Peyer's patch (tissue), 4 donors: ENCODE data around the gene KLHL6.

ENCODE experiments used
- CTCF ChIP-seq, 6 experiments: fragments of 450-650 bp in 4 of 6; fragments of 200-600 bp in 2 of 6; sonication (generic) in 1 of 6; IDR thresholded peaks; one replicate each; pipeline ENCODE4 v1.5.1; 2017 to 2019; ENCODE audit warnings: antibody characterized with exemption in 6 of 6, mild to moderate bottlenecking in 3 of 6, moderate library complexity in 1 of 6
- POLR2A ChIP-seq, 2 donors: fragments of 450-650 bp; IDR thresholded peaks; one replicate each; pipeline ENCODE4 v1.5.1; 2017; ENCODE audit warnings: antibody characterized with exemption in 2 of 2, mild to moderate bottlenecking in 2 of 2, moderate library complexity in 2 of 2

DNA sequence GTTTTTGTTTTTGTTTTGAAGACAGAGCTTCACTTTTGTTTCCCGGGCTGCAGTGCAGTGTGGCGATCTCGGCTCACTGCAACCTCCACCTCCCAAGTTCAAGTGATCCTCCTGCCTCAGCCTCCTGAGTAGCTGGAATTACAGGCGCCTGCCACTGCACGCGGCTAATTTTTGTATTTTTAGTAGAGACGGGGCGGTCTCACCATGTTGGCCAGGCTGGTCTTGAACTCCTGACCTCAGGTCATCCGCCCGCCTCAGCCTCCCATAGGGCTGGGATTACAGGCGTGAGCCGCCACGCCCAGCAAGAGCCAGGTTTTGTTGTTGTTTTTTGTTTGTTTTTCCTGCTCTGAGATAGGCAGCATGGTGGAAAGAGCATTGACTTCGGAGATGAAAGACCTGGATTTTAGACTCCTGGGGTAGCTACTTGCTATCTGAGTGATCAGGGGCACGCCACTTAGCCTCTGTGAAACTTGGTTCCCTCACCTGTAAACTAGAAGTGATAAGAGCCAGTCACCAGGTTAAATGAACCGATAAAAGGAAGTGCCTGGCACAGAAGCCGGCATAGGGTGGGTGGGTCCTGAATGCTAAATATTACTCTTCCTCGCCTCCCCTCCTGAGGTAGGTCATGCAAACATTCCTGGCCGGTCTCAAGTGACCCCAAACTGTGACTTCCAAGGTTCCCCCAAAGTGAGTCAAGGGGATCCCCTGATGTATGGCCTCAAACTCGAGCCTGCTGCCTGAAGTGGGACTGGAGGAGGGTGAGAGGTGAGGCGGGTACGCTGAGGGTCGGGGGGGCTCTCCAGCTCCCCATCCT is 64.2 kb downstream of the KLHL6 start:
- TF ChIP-seq CTCF (IDR thresholded peaks at IDR 0.05): no peak
- no peak for TF ChIP-seq POLR2A (IDR thresholded peaks at IDR 0.05)
